ENCODE measurements around the gene SPRY4. TPM values are rescaled to one million over a fixed set of nuclear protein-coding genes. Genes with fewer than 3 reads are reported as not detected.

SPRY4 gene
- total RNA-seq, 1 experiment from 2014 or later, result 40.5 TPM

GRCh38 chr5:142316051-142316450 lies 8.8 kb downstream of the SPRY4 start:
- peak in 1 of 2 experiments; percentile 54 for DNase-seq (ENCODE audit: low read depth in 1 of 2, low spot score in 2 of 2)
- Histone ChIP-seq H3K9me3 (replicated peaks) (no peaks in the 10 kb centered on the region), H3K4me1 (replicated peaks) (peaks cover 73% of the 10 kb centered on the region), H3K27me3 (replicated peaks) (no peaks in the 10 kb centered on the region), H3K27ac (peak overlapping the region; percentile 22), H3K4me3 (no peak overlapping the region), H3K36me3 (peaks cover 98% of the 10 kb centered on the region)

GRCh38 chr5:142315096-142315900 lies 9.5 kb downstream of the SPRY4 start:
- H3K9me3 ChIP-seq (replicated peaks), result no peaks in the 10 kb centered on the region
- peaks cover 66% of the 10 kb centered on the region for H3K4me1 ChIP-seq (replicated peaks)
- peak overlapping the region; percentile 22; the same call in 1 of the 2 replicates for H3K27ac ChIP-seq
- DNase-seq (ENCODE audit: low read depth in 1 of 2, low spot score in 2 of 2), result no peak
- H3K4me3 ChIP-seq, result no peak overlapping the region
- no peaks in the 10 kb centered on the region for H3K27me3 ChIP-seq (replicated peaks)
- H3K36me3 ChIP-seq, result peaks cover 98% of the 10 kb centered on the region

- H3K27me3 ChIP-seq (replicated peaks), result no peaks in the 10 kb centered on the region
- H3K4me1 ChIP-seq (replicated peaks), result peaks cover 59% of the 10 kb centered on the region
- no peak for DNase-seq (ENCODE audit: low read depth in 1 of 2, low spot score in 2 of 2)
- H3K36me3 ChIP-seq, result peaks cover 100% of the 10 kb centered on the region
- no peaks in the 10 kb centered on the region for H3K9me3 ChIP-seq (replicated peaks)
- H3K27ac ChIP-seq, result no peak overlapping the region
- H3K4me3 ChIP-seq, result no peak overlapping the region
Observed at GRCh38 chr5:142314606-142315005, 10.2 kb downstream of the SPRY4 start.

- H3K27ac ChIP-seq, result 0 out of 2 replicates have a peak overlapping the region, but pooled peaks have one; percentile 16
- DNase-seq (ENCODE audit: low read depth in 1 of 2, low spot score in 2 of 2), result no peak
- no peaks in the 10 kb centered on the region for H3K27me3 ChIP-seq (replicated peaks)
- H3K4me3 ChIP-seq, result no peak overlapping the region
- H3K9me3 ChIP-seq (replicated peaks), result no peaks in the 10 kb centered on the region
- H3K4me1 ChIP-seq (replicated peaks), result peaks cover 54% of the 10 kb centered on the region
- H3K36me3 ChIP-seq, result peaks cover 100% of the 10 kb centered on the region
Observed at GRCh38 chr5:142314109-142314508, 10.7 kb downstream of the SPRY4 start.

- peaks cover 100% of the 10 kb centered on the region for H3K36me3 ChIP-seq
- no peak overlapping the region for H3K4me3 ChIP-seq
- H3K27ac ChIP-seq, result 0 out of 2 replicates have a peak overlapping the region, but pooled peaks have one; percentile 16
- no peak for DNase-seq (ENCODE audit: low read depth in 1 of 2, low spot score in 2 of 2)
- H3K9me3 ChIP-seq (replicated peaks), result no peaks in the 10 kb centered on the region
- peaks cover 49% of the 10 kb centered on the region for H3K4me1 ChIP-seq (replicated peaks)
- no peaks in the 10 kb centered on the region for H3K27me3 ChIP-seq (replicated peaks)
Observed at GRCh38 chr5:142313682-142314081, 11.1 kb downstream of the SPRY4 start.

GRCh38 chr5:142313275-142313674 lies 11.5 kb downstream of the SPRY4 start:
- Histone ChIP-seq H3K4me3 (no peak overlapping the region), H3K9me3 (replicated peaks) (no peaks in the 10 kb centered on the region), H3K27me3 (replicated peaks) (no peaks in the 10 kb centered on the region), H3K36me3 (peaks cover 100% of the 10 kb centered on the region), H3K27ac (no peak overlapping the region), H3K4me1 (replicated peaks) (peaks cover 47% of the 10 kb centered on the region)
- DNase-seq (ENCODE audit: low read depth in 1 of 2, low spot score in 2 of 2), result no peak

GRCh38 chr5:142312399-142312798 lies 12.4 kb downstream of the SPRY4 start:
- Histone ChIP-seq H3K27me3 (replicated peaks) (no peaks in the 10 kb centered on the region), H3K9me3 (replicated peaks) (no peaks in the 10 kb centered on the region), H3K36me3 (peaks cover 100% of the 10 kb centered on the region), H3K27ac (no peak overlapping the region), H3K4me1 (replicated peaks) (peaks cover 41% of the 10 kb centered on the region), H3K4me3 (no peak overlapping the region)
- no peak for DNase-seq (ENCODE audit: low read depth in 1 of 2, low spot score in 2 of 2)

- Histone ChIP-seq H3K4me1 (replicated peaks) (peaks cover 35% of the 10 kb centered on the region), H3K27me3 (replicated peaks) (no peaks in the 10 kb centered on the region), H3K36me3 (peaks cover 98% of the 10 kb centered on the region), H3K27ac (no peak overlapping the region), H3K9me3 (replicated peaks) (no peaks in the 10 kb centered on the region), H3K4me3 (no peak overlapping the region)
- DNase-seq (ENCODE audit: low read depth in 1 of 2, low spot score in 2 of 2), result no peak
Observed at GRCh38 chr5:142311725-142312124, 13.1 kb downstream of the SPRY4 start.

- Histone ChIP-seq H3K4me3 (no peak overlapping the region), H3K27ac (no peak overlapping the region), H3K9me3 (replicated peaks) (no peaks in the 10 kb centered on the region), H3K36me3 (peaks cover 95% of the 10 kb centered on the region), H3K4me1 (replicated peaks) (peaks cover 34% of the 10 kb centered on the region), H3K27me3 (replicated peaks) (no peaks in the 10 kb centered on the region)
- no peak for DNase-seq (ENCODE audit: low read depth in 1 of 2, low spot score in 2 of 2)
Observed at GRCh38 chr5:142310803-142311202, 14.0 kb downstream of the SPRY4 start.

GRCh38 chr5:142309747-142310318 lies 15.0 kb downstream of the SPRY4 start:
- Histone ChIP-seq H3K4me1 (replicated peaks) (peaks cover 35% of the 10 kb centered on the region), H3K27me3 (replicated peaks) (no peaks in the 10 kb centered on the region), H3K36me3 (peaks cover 88% of the 10 kb centered on the region), H3K9me3 (replicated peaks) (no peaks in the 10 kb centered on the region), H3K4me3 (no peak overlapping the region), H3K27ac (no peak overlapping the region)
- DNase-seq (ENCODE audit: low read depth in 1 of 2, low spot score in 2 of 2), result no peak

- Histone ChIP-seq H3K27me3 (replicated peaks) (no peaks in the 10 kb centered on the region), H3K4me1 (replicated peaks) (peaks cover 35% of the 10 kb centered on the region), H3K27ac (no peak overlapping the region), H3K9me3 (replicated peaks) (no peaks in the 10 kb centered on the region), H3K36me3 (peaks cover 80% of the 10 kb centered on the region), H3K4me3 (no peak overlapping the region)
- no peak for DNase-seq (ENCODE audit: low read depth in 1 of 2, low spot score in 2 of 2)
Observed at GRCh38 chr5:142308358-142308757, 16.5 kb downstream of the SPRY4 start.

- peaks cover 34% of the 10 kb centered on the region for H3K4me1 ChIP-seq (replicated peaks)
- H3K4me3 ChIP-seq, result no peak overlapping the region
- no peak for DNase-seq (ENCODE audit: low read depth in 1 of 2, low spot score in 2 of 2)
- H3K36me3 ChIP-seq, result peaks cover 72% of the 10 kb centered on the region
- H3K9me3 ChIP-seq (replicated peaks), result no peaks in the 10 kb centered on the region
- no peak overlapping the region for H3K27ac ChIP-seq
- no peaks in the 10 kb centered on the region for H3K27me3 ChIP-seq (replicated peaks)
Observed at GRCh38 chr5:142307146-142307890, 17.5 kb downstream of the SPRY4 start.

GRCh38 chr5:142306077-142306502 lies 18.7 kb downstream of the SPRY4 start:
- DNase-seq (ENCODE audit: low read depth in 1 of 2, low spot score in 2 of 2), result no peak
- Histone ChIP-seq H3K27me3 (replicated peaks) (no peaks in the 10 kb centered on the region), H3K4me1 (replicated peaks) (peaks cover 34% of the 10 kb centered on the region)

GRCh38 chr5:142305211-142305610 lies 19.6 kb downstream of the SPRY4 start:
- no peak for DNase-seq (ENCODE audit: low read depth in 1 of 2, low spot score in 2 of 2)
- H3K27ac ChIP-seq, result no peak overlapping the region
- no peaks in the 10 kb centered on the region for H3K9me3 ChIP-seq (replicated peaks)
- H3K4me1 ChIP-seq (replicated peaks), result peaks cover 34% of the 10 kb centered on the region
- peaks cover 56% of the 10 kb centered on the region for H3K36me3 ChIP-seq
- no peak overlapping the region for H3K4me3 ChIP-seq
- no peaks in the 10 kb centered on the region for H3K27me3 ChIP-seq (replicated peaks)

More at GRCh38 chr5:142306077-142306502, 18.7 kb downstream of the SPRY4 start:
- H3K4me3 ChIP-seq, result no peak overlapping the region
- no peak overlapping the region for H3K27ac ChIP-seq
- H3K9me3 ChIP-seq (replicated peaks), result no peaks in the 10 kb centered on the region
- H3K36me3 ChIP-seq, result peaks cover 60% of the 10 kb centered on the region

All from SJSA1 (cell line).